GM18505 (cell line): ENCODE results near the gene JUNB.
"Not testable (repeated sequence)": the region's sequence is repeated elsewhere in the genome, so short reads cannot be mapped to it uniquely, and the experiment has no call there.

Experiments
- ATAC-seq: cut with Tn5 transposase; IDR thresholded peaks from one replicate; pipeline ENCODE4 v1.9.1; 2021; ENCODE audit not compliant: unreplicated experiment
- POLR2A ChIP-seq: IDR thresholded peaks from 4 replicates; pipeline ENCODE4 v1.6.1; 2011; ENCODE audit warnings: borderline replicate concordance; ENCODE audit not compliant: insufficient read depth, insufficient read length; ENCODE audit errors: extremely low read depth

JUNB gene

DNA sequence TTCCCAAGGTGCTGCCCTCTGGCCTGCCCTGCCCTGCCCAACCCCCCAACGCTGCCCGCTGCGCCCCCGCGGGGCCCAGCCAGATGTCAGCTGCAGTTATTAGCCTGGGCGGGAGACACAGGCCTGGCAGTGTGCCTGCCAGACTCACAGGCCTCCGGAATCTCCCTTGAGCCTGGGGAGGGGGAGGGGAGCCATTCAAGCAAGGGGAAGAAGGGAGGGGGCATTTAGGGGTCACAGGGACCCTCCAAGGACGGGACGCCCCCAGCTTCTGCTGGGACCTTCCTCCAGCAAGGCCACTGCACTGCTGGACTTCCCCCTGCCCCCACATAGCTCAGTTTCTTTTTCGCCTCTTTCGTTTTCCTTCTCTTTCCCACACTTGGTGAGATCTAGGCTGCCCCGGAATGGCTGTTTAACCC lies 2.6 kb upstream of the JUNB start:
- TF ChIP-seq POLR2A: no peak
- ATAC-seq: no peak

DNA sequence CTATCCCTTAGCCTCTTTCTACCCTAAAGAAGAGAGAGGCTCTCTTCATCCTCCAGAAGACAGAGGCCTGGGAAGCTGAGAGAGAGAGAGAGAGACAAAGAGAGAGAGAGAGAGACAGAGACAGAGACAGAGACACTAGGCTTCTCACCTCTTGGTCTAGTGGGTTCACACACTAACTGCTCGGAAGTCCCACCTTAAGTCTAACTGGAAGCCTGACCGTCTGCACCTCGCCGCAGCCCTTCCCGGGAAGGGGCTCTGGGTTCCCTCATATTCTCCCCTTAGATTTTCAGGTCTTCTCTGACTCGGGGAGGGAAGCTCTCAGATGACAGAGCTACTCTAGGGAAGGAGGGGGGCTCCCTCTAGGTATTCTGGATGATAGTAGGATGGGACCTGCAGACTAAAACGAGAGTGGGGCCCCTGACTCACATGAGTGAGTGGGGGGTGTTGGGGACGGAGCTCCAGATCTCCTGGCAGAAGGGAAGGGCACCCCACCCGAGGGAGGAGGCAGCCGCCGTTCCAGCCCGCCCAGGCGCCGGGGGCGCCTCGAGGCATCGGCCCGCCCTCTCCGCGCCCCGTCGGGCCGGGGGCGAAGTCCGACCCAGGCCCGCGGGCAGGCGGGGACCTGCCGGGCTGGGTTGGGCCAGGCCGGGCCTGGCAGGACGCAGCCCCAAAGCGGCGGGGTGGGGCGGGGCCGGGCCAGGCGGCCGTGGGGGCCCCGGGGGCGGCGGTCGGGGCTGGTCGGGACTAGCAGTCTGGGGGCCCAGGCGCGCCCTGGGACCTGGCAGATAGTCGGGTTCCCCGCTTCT lies 2.0 kb upstream of the JUNB start:
- peak; percentile 66 for TF ChIP-seq POLR2A
- no peak for ATAC-seq

DNA sequence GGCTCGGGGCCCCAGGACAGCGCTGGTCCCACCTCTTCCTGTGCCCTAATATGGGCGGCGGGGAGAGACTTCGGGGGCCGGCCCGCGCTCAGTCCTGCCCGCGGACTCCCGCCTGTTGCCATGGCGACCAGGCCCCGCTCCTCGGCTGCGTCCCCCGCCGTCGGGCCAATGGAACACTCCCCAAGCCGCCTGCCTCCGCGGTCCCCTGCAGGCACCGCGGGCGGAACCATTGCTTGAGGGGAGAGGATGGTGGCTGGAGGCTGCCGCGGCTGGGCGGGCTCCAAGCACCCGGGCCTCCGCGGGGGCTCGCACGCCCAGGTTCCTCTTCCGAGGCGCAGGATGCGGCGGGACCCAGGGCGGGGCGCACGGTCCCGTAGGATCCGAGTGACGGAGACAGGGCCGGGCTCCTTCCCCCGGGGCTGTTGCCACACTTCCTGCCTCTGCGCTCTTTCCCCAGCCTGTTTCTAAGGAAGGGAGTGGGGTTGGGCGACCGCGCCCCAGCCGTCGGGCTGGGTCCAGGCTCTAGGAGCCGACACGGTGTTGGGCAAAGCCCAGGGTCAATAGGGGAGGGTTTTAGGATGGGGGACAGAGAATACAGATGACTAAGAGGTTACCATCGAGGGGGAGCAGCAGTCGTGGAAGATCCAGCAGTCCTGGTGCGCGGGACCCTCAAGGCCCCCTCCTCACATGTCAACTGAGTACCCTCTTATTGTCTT lies 1.2 kb upstream of the JUNB start:
- no peak for TF ChIP-seq POLR2A
- peak; percentile 28 for ATAC-seq

DNA sequence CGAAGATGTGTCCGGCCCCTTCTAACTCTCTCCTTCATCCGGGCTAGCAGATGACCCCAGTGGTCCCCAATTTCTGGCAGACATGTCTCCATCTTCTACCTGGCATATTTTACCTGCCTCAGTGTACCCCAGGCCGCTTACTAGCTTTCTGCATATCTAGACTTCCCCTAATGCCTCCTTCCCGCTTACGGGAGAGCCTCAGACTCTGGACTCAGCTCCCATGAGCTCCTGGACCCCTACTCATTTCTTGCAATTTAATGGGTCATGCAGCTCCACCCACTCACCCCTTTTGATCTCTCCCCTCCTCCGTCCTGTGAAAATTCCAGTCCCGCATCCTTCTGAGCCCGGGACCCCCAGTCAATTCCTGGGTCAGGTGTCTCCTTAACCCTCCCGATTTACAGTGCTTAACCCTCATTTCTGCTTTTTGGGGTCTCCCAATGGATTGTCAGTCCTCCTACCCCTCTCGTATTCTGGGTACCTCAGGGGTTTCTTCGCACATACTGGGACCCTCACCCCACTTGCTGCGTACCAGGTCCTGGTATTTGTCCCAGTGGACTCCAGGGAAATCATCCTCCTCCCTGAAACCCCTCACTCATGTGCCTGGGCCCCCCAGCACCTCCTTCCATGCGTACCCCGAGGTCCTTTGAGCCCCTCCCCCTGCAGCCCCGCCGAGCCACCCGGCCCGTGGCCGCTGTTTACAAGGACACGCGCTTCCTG lies 500 bp upstream of the JUNB start:
- ATAC-seq: no peak
- TF ChIP-seq POLR2A: no peak

DNA sequence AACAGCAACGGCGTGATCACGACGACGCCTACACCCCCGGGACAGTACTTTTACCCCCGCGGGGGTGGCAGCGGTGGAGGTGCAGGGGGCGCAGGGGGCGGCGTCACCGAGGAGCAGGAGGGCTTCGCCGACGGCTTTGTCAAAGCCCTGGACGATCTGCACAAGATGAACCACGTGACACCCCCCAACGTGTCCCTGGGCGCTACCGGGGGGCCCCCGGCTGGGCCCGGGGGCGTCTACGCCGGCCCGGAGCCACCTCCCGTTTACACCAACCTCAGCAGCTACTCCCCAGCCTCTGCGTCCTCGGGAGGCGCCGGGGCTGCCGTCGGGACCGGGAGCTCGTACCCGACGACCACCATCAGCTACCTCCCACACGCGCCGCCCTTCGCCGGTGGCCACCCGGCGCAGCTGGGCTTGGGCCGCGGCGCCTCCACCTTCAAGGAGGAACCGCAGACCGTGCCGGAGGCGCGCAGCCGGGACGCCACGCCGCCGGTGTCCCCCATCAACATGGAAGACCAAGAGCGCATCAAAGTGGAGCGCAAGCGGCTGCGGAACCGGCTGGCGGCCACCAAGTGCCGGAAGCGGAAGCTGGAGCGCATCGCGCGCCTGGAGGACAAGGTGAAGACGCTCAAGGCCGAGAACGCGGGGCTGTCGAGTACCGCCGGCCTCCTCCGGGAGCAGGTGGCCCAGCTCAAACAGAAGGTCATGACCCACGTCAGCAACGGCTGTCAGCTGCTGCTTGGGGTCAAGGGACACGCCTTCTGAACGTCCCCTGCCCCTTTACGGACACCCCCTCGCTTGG lies 966 bp downstream of the JUNB start:
- peak; percentile 66 for TF ChIP-seq POLR2A
- no peak for ATAC-seq

DNA sequence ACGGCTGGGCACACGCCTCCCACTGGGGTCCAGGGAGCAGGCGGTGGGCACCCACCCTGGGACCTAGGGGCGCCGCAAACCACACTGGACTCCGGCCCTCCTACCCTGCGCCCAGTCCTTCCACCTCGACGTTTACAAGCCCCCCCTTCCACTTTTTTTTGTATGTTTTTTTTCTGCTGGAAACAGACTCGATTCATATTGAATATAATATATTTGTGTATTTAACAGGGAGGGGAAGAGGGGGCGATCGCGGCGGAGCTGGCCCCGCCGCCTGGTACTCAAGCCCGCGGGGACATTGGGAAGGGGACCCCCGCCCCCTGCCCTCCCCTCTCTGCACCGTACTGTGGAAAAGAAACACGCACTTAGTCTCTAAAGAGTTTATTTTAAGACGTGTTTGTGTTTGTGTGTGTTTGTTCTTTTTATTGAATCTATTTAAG lies 1.6 kb downstream of the JUNB start:
- no peak for ATAC-seq
- TF ChIP-seq POLR2A: no peak

DNA sequence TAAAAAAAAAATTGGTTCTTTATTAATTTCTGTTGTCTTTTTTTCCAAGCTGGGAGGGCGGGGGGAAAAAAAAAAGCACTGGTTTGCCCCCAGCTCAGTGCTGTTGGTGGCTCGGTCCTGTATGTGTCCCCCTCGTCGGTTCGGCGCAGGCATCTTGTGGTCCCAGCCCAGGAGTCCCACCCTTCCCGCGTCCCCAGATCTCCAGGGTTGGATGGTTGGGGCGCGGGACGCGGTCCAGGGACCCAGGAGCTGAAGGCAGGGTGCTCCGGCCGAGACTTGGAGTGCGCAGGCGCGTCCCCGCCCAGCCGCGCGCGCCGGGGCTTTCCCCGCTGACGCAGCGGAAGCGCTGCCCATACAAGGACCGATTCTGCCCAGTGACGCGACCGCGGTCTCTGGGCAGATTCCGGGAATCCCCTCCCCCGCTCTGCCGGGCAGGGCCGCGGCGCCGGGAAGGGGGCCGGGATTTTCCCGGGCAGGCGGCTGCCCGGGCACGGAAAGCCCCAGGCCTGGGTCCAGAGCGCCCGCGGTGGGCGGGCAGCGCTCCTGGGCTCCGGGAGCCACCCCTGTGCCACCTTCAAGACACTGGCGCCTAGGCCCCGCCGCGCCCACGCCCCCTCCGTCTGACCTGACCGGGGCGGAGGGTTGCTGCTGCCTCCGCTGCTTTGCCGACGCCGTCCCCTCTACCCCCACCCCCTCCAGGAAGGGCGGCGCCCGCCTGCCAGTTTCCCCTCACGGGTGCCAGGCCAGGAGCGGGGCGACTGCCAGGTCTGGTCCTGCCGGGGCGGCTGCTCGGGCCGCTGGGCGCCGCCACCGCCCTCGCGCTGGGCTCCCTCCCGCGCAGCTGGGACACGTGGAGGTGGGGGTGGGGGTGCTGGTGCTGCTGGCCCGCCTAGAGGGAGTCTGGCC lies 2.3 kb downstream of the JUNB start:
- ATAC-seq: peak; percentile 35
- TF ChIP-seq POLR2A: peak; percentile 86

DNA sequence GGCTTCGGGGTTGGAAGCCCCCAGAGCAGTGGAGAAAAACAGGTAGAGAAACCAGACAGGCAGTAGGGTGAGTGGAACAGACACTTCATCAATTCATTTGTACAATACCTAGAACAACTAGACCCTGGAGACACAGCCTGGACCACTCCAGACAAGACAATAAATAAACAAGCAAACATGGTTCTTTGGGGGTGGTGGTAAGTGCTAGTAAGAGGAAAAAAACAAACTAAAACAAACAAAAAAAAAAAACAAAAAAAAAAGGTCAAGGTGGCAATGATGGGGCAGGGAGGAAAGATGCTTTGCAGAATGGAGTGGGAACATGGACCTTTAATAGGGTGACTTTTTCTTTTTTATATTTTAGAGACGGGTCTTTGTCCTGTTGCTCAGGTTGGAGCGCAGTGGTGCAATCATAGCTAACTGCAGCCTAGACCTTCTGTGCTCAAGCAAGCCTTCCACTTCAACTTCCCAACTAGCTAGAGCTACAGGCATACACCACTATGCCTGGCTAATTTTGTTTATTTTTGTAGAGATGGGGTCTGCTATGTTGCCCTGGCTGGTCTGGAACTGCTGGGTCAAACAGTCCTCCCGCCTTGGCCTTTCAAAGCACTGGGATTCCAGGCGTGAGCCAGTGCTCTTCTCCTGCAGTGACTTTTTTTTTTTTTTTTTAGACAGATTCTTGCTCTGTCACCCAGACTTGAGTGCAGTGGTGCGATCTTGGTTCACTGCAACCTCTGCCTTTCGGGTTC lies 3.1 kb downstream of the JUNB start:
- no peak for ATAC-seq
- no peak for TF ChIP-seq POLR2A

DNA sequence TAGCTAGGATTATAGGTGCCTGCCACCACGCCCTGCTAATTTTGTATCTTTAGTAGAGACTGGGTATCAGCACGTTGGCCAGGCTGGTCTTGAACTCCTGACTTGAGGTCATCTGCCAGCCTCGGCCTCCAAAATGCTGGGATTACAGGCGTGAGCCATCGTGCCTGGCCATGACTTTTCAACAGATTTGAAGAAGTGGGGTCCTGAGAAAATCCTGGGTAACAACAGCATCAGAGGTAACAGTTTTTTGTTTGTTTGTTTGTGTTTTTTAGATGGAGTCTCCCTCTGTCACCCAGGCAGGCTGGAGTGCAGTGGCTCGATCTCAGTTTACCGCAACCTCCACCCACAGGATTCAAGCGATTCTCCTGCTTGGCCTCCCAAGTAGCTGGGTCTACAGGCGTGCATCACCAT lies 3.7 kb downstream of the JUNB start:
- no peak for TF ChIP-seq POLR2A
- ATAC-seq: no peak

DNA sequence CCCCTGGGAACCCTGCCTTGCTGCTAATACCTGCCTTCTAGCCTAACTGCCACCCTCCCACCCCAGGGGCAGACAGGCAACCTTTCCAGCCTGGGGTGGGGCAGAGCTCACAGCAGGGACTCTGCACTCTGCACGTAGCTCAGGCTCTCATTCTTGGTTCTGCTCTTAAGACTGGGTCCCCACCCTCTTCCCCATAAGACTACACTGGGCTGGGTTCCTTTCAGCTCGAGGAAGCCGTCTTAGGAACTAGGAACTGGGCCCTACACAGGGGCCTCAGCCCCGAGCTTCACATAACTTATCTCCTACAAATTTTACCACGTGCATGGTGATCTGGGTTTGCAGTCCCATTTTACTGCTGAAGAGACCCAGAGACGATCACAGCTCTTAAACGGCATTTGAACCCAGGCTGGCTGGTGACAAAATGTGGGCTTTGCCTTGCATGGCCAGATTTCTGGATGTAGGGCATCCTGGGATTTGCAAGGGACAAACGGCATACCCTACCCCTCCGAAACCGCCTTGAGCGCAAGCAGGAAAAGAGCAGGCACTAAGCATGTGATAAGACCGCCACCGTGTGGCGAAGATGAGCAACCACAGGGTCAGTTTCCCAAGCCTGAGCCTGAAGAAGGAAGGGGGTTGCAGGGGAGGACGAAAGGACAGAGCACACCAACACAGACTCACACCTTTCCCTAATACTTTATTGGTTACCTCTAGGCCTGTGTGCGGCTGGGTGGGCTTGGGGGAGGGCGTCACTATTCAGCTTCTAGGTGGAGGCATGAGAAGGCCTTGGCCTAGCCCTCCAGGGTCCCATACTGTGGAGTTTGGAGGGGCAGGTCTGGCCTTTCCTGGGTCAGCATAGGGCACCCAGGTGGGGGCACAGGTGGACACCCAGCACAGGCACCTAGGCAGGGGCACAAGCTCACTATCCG lies 5.1 kb downstream of the JUNB start:
- no peak for ATAC-seq
- TF ChIP-seq POLR2A: no peak

DNA sequence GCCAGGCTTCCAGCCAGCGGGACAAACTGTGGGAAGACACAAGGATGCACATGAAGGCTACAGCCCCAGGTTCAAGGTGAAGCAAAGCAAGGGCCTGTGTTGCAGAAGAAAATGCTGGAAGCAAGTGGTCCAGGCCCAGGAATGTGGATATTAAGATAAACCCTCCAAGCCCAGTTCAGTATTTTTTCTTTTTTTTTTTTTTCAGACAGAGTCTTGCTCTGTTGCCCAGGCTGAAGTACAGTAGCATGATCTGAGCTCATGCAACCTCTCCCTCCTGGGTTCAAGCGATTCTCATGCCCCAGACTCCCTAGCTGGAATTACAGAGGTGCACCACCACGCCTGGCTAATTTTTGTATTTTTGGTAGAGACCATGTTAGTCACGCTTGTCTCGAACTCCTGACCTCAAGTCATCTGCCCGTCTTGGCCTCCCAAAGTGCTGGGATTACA lies 5.9 kb downstream of the JUNB start:
- no peak for ATAC-seq
- no peak for TF ChIP-seq POLR2A

DNA sequence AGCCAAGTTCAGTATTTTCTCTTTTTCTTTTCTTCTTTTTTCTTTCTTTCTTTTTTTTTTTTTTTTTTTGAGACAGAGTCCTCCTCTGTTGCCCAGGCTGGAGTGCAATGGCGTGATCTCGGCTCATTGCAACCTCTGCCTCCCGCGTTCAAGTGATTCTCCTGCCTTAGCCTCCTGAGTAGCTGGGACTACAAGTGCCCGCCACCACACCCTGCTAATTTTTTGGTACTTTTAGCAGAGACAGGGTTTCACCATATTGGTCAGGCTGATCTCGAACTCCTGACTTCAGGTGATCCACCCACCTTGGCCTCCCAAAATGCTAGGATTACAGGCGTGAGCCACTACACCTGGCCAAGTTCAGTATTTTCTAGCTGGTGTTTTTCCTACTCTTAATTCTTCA lies 6.3 kb downstream of the JUNB start:
- not testable (repeated sequence) for ATAC-seq
